ENCODE results near the gene SERINC5. TPM values are rescaled to one million over a fixed set of nuclear protein-coding genes. Genes with fewer than 3 reads are reported as not detected.

The SERINC5 gene
- total RNA-seq, 3 donors from 2014 or later (not counting 1 experiment from before 2014, with no cell fraction given), result 6.8 to 18.9 (median 14.5) TPM

DNA sequence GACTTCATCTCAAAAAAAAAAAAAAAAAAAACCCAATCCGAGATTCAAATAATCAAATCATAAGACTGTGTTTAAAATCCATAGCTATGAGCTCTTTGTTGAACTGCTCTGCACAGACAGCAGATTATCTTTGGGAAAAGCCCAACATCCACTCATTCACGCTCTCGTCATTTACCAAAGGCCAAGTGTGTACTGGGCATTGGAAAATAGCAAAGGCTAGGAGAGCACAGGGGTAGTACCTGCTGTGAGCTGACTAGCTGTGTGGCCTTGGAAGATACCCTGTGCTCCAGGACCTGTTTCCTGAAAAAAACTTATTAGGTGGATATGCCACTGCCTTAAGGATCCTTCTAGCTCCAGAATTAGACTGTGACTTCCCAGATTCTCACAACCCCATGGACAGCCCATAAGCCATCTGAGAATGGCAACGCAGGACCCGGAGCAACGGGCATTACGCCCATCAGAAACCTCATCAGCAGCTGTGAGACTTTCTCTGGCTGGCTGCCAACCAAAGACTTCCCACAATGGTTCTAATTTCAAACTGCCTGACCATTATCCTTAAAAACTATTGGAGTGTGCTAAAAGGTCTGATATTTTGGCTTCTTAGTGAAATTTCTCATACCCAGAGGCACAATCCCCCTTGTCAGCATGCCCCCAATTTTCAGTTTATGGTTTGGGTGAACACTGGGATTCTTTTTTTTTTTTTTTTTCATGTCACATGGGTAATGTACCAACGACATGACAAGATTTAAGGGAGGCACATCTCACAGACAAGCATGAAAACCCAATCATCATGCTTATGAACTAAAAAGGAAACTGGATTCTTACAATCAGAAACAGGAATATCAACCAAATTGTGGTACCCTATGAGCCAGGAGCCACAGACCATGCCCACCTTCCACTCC is 16.8 kb downstream of the SERINC5 start:
- H3K27ac Mint-ChIP-seq, result no peak overlapping the region
- intact Hi-C loops (cut with micrococcal nuclease), result no loop called here
- Histone ChIP-seq H3K36me3 (ENCODE audit: control insufficient read depth, insufficient read depth, low read length) (peaks cover 1% of the 10 kb centered on the region), H3K27ac (ENCODE audit: low read length) (no peak overlapping the region), H3K9me3 (ENCODE audit: control insufficient read depth, insufficient read depth, low read length) (peaks cover 12% of the 10 kb centered on the region), H3K4me3 (ENCODE audit: low read length) (no peak overlapping the region), H3K4me1 (ENCODE audit: control insufficient read depth, insufficient read depth, low read length) (no peaks in the 10 kb centered on the region), H3K27me3 (ENCODE audit: control insufficient read depth, insufficient read depth, low read length) (no peaks in the 10 kb centered on the region)
- 61% methylated on average over 8 of the region's 8 CpGs for WGBS (ENCODE audit: insufficient coverage)
- H3K9me3 Mint-ChIP-seq, result peaks cover 2 to 13% of the 10 kb centered on the region in 2 donors
- ATAC-seq (no peak), DNase-seq (peak in 1 of 2 donors; percentile 56)
- peaks cover 18% of the 10 kb centered on the region for H3K36me3 Mint-ChIP-seq
- peaks cover 11 to 12% of the 10 kb centered on the region in 2 donors for H3K4me1 Mint-ChIP-seq
- TF ChIP-seq CTCF (IDR thresholded peaks at IDR 0.05), result no peak
- no peak overlapping the region for H3K4me3 Mint-ChIP-seq
- no peaks in the 10 kb centered on the region for H3K27me3 Mint-ChIP-seq (ENCODE audit: low read depth in 2 of 2)

GRCh38 chr5:80238097-80238496 is 17.8 kb downstream of the SERINC5 start:
- H3K27me3 ChIP-seq (ENCODE audit: control insufficient read depth, insufficient read depth, low read length), result no peaks in the 10 kb centered on the region
- intact Hi-C loops (cut with micrococcal nuclease), result no loop called here
- Mint-ChIP-seq H3K9me3 (peaks cover under 1 to 11% of the 10 kb centered on the region in 2 donors), H3K27ac (no peak overlapping the region), H3K4me1 (peaks cover 11 to 13% of the 10 kb centered on the region in 2 donors), H3K36me3 (peaks cover 14% of the 10 kb centered on the region), H3K27me3 (ENCODE audit: low read depth in 2 of 2) (no peaks in the 10 kb centered on the region), H3K4me3 (no peak overlapping the region)
- WGBS (ENCODE audit: insufficient coverage), result 73% methylated on average over 5 of the region's 7 CpGs
- peaks cover 12% of the 10 kb centered on the region for H3K9me3 ChIP-seq (ENCODE audit: control insufficient read depth, insufficient read depth, low read length)
- H3K27ac ChIP-seq (ENCODE audit: low read length), result no peak overlapping the region
- TF ChIP-seq CTCF (IDR thresholded peaks at IDR 0.05), result no peak
- peaks cover 1% of the 10 kb centered on the region for H3K36me3 ChIP-seq (ENCODE audit: control insufficient read depth, insufficient read depth, low read length)
- H3K4me3 ChIP-seq (ENCODE audit: low read length), result no peak overlapping the region
- no peaks in the 10 kb centered on the region for H3K4me1 ChIP-seq (ENCODE audit: control insufficient read depth, insufficient read depth, low read length)
- ATAC-seq, result no peak
- peak in 1 of 2 donors; percentile 66 for DNase-seq

DNA sequence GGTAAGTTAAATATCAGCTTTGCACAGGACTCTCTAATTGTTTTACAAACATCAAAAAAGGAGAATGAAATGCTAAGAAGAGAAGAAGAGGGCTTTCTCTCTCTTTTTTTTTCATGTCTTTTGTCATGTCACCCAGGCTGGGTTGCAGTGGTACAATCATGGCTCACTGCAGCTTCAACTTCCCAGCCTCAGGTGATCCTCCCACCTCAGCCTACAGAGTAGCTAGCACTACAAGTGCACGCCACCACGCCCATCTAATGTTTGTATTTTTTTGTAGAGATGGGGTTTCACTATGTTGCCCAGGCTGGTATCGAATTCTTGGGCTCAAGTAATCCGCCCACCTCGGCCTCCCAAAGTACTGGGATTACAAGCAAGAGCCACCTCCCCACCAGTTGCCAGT is 18.6 kb downstream of the SERINC5 start:
- H3K36me3 Mint-ChIP-seq, result peaks cover 11% of the 10 kb centered on the region
- Histone ChIP-seq H3K36me3 (ENCODE audit: control insufficient read depth, insufficient read depth, low read length) (peaks cover 1% of the 10 kb centered on the region), H3K27ac (ENCODE audit: low read length) (no peak overlapping the region), H3K4me3 (ENCODE audit: low read length) (no peak overlapping the region), H3K4me1 (ENCODE audit: control insufficient read depth, insufficient read depth, low read length) (no peaks in the 10 kb centered on the region), H3K9me3 (ENCODE audit: control insufficient read depth, insufficient read depth, low read length) (peaks cover 7% of the 10 kb centered on the region), H3K27me3 (ENCODE audit: control insufficient read depth, insufficient read depth, low read length) (no peaks in the 10 kb centered on the region)
- no peaks in the 10 kb centered on the region for H3K27me3 Mint-ChIP-seq (ENCODE audit: low read depth in 2 of 2)
- no peak overlapping the region for H3K4me3 Mint-ChIP-seq
- TF ChIP-seq CTCF (IDR thresholded peaks at IDR 0.05), result no peak
- 100% methylated on average over 3 of the region's 5 CpGs for WGBS (ENCODE audit: insufficient coverage)
- H3K4me1 Mint-ChIP-seq, result peaks cover 11 to 13% of the 10 kb centered on the region in 2 donors
- DNase-seq, result no peak
- ATAC-seq, result no peak
- H3K27ac Mint-ChIP-seq, result no peak overlapping the region
- H3K9me3 Mint-ChIP-seq, result peaks cover 0 to 8% of the 10 kb centered on the region in 2 donors
- intact Hi-C loops (cut with micrococcal nuclease), result no loop called here
